Vagina (tissue), 2 donors: Measurements from ENCODE around the gene FAM50B. TPM values are rescaled to one million over a fixed set of nuclear protein-coding genes. Genes with fewer than 3 reads are reported as not detected.

ENCODE experiments used
- DNase-seq, 2 donors: peaks; one replicate each; pipeline ENCODE4 v3.0.0-alpha.2; 2017; ENCODE audit errors: extremely low spot score in 2 of 2
- H3K27ac ChIP-seq: fragments of 200-600 bp; sonication (generic); one replicate; pipeline ENCODE4 v1.5.1; 2019
- H3K27me3 ChIP-seq: fragments of 200-600 bp; sonication (generic); one replicate; pipeline ENCODE4 v1.5.1; 2019
- H3K36me3 ChIP-seq, 2 donors: fragments of 200-600 bp; sonication (generic); one replicate each; pipeline ENCODE4 v1.5.1; 2017 to 2019
- H3K4me1 ChIP-seq: fragments of 200-600 bp; sonication (generic); one replicate; pipeline ENCODE4 v1.5.1; 2019
- H3K4me3 ChIP-seq, 2 donors: fragments of 200-600 bp; sonication (generic); 1 replicate in 1 of 2; 2 replicates in 1 of 2; pipeline ENCODE4 v1.5.1; 2016 to 2019
- H3K9me3 ChIP-seq: fragments of 200-600 bp; sonication (generic); one replicate; pipeline ENCODE4 v1.5.1; 2019
- POLR2A ChIP-seq, 2 donors: fragments of 450-650 bp; IDR thresholded peaks; one replicate each; pipeline ENCODE4 v1.6.1; 2017; ENCODE audit warnings: antibody characterized with exemption in 2 of 2, mild to moderate bottlenecking in 2 of 2, moderate library complexity in 2 of 2
- POLR2AphosphoS5 ChIP-seq, 2 donors: sonication (generic); formaldehyde crosslinking; IDR thresholded peaks; one replicate each; pipeline ENCODE4 v1.9.0; 2017; ENCODE audit warnings: antibody characterized with exemption in 2 of 2, mild to moderate bottlenecking in 2 of 2, low read depth in 1 of 2; ENCODE audit not compliant: insufficient read depth in 1 of 2
- intact Hi-C: fragments of 100-400 bp; cut with DNase I; formaldehyde crosslinking; loops from one replicate; pipeline ENCODE4 v1.15.1; 2023
- total RNA-seq: library from RNA; depleted of rRNA; stranded (reverse); fragments of >200 nt; gene quantifications from one replicate; pipeline ENCODE4 v1.2.3, GENCODE V29; 2016
- TF ChIP-seq, protein P1 (sequence below), 3 experiments: fragments of 450-650 bp in 2 of 3; fragments of 200-600 bp in 1 of 3; sonication (generic) in 1 of 3; IDR thresholded peaks; one replicate each; pipeline ENCODE4 v1.5.1; 2017 to 2019; ENCODE audit warnings: antibody characterized with exemption in 3 of 3, mild to moderate bottlenecking in 2 of 3, moderate library complexity in 2 of 3

Gene FAM50B
- total RNA-seq, 1 donor from 2014 or later, result 4.9 TPM

DNA sequence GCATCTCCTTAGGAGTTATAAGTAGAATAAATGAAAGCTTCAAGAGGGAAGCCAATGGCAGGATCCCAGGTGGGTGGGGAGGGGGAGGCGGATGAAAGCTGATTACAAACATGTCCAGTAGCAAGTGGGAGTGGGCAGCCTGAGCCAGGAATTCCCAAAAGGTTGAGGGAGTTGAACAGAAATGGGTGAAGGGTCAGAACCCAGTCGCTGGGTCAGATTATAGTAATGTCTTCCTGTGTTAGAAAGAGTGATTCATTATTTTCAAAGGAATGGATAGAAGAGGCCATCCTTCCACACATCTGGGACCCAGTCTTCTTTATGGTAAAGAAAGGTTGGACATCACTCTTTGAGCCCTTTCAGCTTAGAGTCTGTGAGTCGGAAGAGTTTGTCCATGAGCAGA, 41.0 kb upstream of the FAM50B start:
- intact Hi-C loops, result no loop called here
- H3K27me3 ChIP-seq, result no peaks in the 10 kb centered on the region
- TF ChIP-seq POLR2A (IDR thresholded peaks at IDR 0.05) (no peak), POLR2AphosphoS5 (IDR thresholded peaks at IDR 0.05; ENCODE audit: insufficient read depth in 1 of 2, low read depth in 1 of 2) (no peak)
- TF ChIP-seq, protein P1, sequence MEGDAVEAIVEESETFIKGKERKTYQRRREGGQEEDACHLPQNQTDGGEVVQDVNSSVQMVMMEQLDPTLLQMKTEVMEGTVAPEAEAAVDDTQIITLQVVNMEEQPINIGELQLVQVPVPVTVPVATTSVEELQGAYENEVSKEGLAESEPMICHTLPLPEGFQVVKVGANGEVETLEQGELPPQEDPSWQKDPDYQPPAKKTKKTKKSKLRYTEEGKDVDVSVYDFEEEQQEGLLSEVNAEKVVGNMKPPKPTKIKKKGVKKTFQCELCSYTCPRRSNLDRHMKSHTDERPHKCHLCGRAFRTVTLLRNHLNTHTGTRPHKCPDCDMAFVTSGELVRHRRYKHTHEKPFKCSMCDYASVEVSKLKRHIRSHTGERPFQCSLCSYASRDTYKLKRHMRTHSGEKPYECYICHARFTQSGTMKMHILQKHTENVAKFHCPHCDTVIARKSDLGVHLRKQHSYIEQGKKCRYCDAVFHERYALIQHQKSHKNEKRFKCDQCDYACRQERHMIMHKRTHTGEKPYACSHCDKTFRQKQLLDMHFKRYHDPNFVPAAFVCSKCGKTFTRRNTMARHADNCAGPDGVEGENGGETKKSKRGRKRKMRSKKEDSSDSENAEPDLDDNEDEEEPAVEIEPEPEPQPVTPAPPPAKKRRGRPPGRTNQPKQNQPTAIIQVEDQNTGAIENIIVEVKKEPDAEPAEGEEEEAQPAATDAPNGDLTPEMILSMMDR (IDR thresholded peaks at IDR 0.05), result no peak

GRCh38 chr6:3808759-3809514, 40.2 kb upstream of the FAM50B start:
- peaks cover 27% of the 10 kb centered on the region for H3K4me1 ChIP-seq
- peak overlapping the region; percentile 31 for H3K27ac ChIP-seq
- intact Hi-C loops, result no loop called here
- no peak overlapping the region for H3K4me3 ChIP-seq
- TF ChIP-seq POLR2A (IDR thresholded peaks at IDR 0.05), result no peak
- TF ChIP-seq, protein P1 (IDR thresholded peaks at IDR 0.05), result no peak
- TF ChIP-seq POLR2AphosphoS5 (IDR thresholded peaks at IDR 0.05; ENCODE audit: insufficient read depth in 1 of 2, low read depth in 1 of 2), result no peak
- no peaks in the 10 kb centered on the region for H3K27me3 ChIP-seq
- H3K36me3 ChIP-seq, result no peaks in the 10 kb centered on the region
- H3K9me3 ChIP-seq, result no peaks in the 10 kb centered on the region
- DNase-seq, result no peak

More for the DNA sequence above, 41.0 kb upstream of the FAM50B start:
- Histone ChIP-seq H3K36me3 (no peaks in the 10 kb centered on the region), H3K4me1 (peaks cover 35% of the 10 kb centered on the region), H3K9me3 (no peaks in the 10 kb centered on the region), H3K4me3 (no peak overlapping the region), H3K27ac (peak overlapping the region; percentile 31)
- no peak for DNase-seq

DNA sequence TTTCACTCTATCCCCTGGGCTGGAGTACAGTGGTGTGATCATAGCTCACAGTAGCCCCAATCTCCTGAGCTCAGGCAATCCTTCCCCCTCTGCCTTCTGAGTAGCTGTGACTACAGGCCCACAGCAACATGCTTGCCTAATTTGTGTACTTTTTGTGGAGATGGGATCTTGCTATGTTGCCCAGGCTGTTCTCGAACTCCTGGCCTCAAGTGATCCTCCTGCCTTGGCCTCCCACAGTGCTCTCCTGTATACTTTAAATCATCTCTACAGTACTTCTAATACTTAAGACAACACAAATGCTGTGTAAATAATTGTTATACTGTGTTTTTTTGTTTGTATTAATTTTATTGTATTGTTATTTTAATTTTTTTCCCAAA, 39.7 kb upstream of the FAM50B start:
- no peak for DNase-seq
- Histone ChIP-seq H3K9me3 (no peaks in the 10 kb centered on the region), H3K4me1 (peaks cover 22% of the 10 kb centered on the region), H3K27ac (peak overlapping the region; percentile 31), H3K36me3 (no peaks in the 10 kb centered on the region), H3K27me3 (no peaks in the 10 kb centered on the region), H3K4me3 (no peak overlapping the region)
- TF ChIP-seq, protein P1 (IDR thresholded peaks at IDR 0.05), result no peak
- TF ChIP-seq POLR2AphosphoS5 (IDR thresholded peaks at IDR 0.05; ENCODE audit: insufficient read depth in 1 of 2, low read depth in 1 of 2) (no peak), POLR2A (IDR thresholded peaks at IDR 0.05) (no peak)
- intact Hi-C loops, result no loop called here

- Histone ChIP-seq H3K27me3 (no peaks in the 10 kb centered on the region), H3K36me3 (no peaks in the 10 kb centered on the region), H3K4me3 (no peak overlapping the region), H3K9me3 (no peaks in the 10 kb centered on the region), H3K27ac (peak overlapping the region; percentile 31), H3K4me1 (peaks cover 19% of the 10 kb centered on the region)
- TF ChIP-seq, protein P1 (IDR thresholded peaks at IDR 0.05), result no peak
- no peak for TF ChIP-seq POLR2AphosphoS5 (IDR thresholded peaks at IDR 0.05; ENCODE audit: insufficient read depth in 1 of 2, low read depth in 1 of 2)
- TF ChIP-seq POLR2A (IDR thresholded peaks at IDR 0.05), result no peak
- no peak for DNase-seq
- intact Hi-C loops, result no loop called here
Measured at GRCh38 chr6:3809982-3810381, 39.2 kb upstream of the FAM50B start.

DNA sequence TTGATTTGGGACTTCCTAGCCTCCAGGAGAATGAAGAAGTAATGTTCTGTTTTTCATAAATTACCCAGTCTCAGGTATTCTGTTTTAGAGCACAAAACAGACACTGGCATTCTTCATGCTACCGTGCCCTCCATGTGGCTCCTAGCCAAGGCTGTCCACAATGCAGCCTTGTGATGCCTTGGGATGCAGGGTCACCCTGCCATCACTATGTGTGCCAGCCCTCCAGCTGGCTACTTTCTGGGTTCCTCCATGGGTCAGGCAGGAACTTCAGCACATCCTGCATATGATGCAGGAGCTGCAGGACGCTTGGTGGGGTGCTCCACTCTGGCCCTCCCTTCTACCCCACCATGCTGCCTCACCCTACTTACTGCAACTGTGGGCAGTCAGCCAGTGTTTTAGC, 38.0 kb upstream of the FAM50B start:
- intact Hi-C loops, result no loop called here
- H3K27ac ChIP-seq, result no peak overlapping the region
- TF ChIP-seq POLR2A (IDR thresholded peaks at IDR 0.05), result no peak
- TF ChIP-seq POLR2AphosphoS5 (IDR thresholded peaks at IDR 0.05; ENCODE audit: insufficient read depth in 1 of 2, low read depth in 1 of 2), result no peak
- TF ChIP-seq, protein P1 (IDR thresholded peaks at IDR 0.05), result no peak
- H3K36me3 ChIP-seq, result no peaks in the 10 kb centered on the region
- H3K4me1 ChIP-seq, result peaks cover 19% of the 10 kb centered on the region
- no peaks in the 10 kb centered on the region for H3K9me3 ChIP-seq
- H3K4me3 ChIP-seq, result no peak overlapping the region
- no peak for DNase-seq
- no peaks in the 10 kb centered on the region for H3K27me3 ChIP-seq
